Measurements from ENCODE around the gene FBXO41.

Gene FBXO41

GRCh38 chr2:73265298-73266060, 18.8 kb downstream of the FBXO41 start:
- Histone ChIP-seq H2BK5ac (ENCODE audit: low read depth, low read length, poor library complexity) (no peak overlapping the region), H3K9me3 (ENCODE audit: insufficient read depth, low read depth, low read length) (peaks cover 4% of the 10 kb centered on the region), H3K18ac (ENCODE audit: low read length) (no peak overlapping the region), H2AK5ac (ENCODE audit: low read length) (no peak overlapping the region), H4K12ac (ENCODE audit: low read depth, low read length) (no peak overlapping the region), H4K91ac (ENCODE audit: low read depth, low read length) (no peak overlapping the region), H3K79me1 (ENCODE audit: low read length) (no peaks in the 10 kb centered on the region), H3K9ac (ENCODE audit: low read length) (no peak overlapping the region), H3K4me1 (ENCODE audit: control insufficient read depth in 1 of 2, insufficient read depth in 2 of 2, low read length in 2 of 2) (peaks cover 8 to 22% of the 10 kb centered on the region in 2 experiments), H3K27ac (ENCODE audit: low read depth, low read length) (no peak overlapping the region), H3K4me3 (ENCODE audit: low read depth, low read length) (no peak overlapping the region), H3K36me3 (ENCODE audit: control insufficient read depth in 1 of 2, insufficient read depth in 2 of 2, low read length in 2 of 2) (no peaks in the 10 kb centered on the region), H4K8ac (ENCODE audit: low read depth, low read length) (no peak overlapping the region), H3K14ac (ENCODE audit: low read length) (no peak overlapping the region), H2AFZ (ENCODE audit: insufficient read depth, low read length, poor library complexity) (no peak overlapping the region), H3K79me2 (ENCODE audit: control insufficient read depth, insufficient read depth, low read length, poor library complexity) (no peaks in the 10 kb centered on the region), H3K23ac (ENCODE audit: low read length) (no peak overlapping the region), H3K4me2 (ENCODE audit: low read length) (no peak overlapping the region), H3K27me3 (ENCODE audit: insufficient read depth, low read length) (peaks cover 25% of the 10 kb centered on the region), H2BK120ac (ENCODE audit: insufficient read depth, low read length, poor library complexity) (no peak overlapping the region), H3K4ac (ENCODE audit: low read depth, low read length) (no peak overlapping the region), H2BK12ac (ENCODE audit: low read length) (no peak overlapping the region)
- no peak for DNase-seq
- no CpG with 5 or more reads among the region's 28 CpGs for WGBS (ENCODE audit: extremely low coverage, insufficient coverage, insufficient read length)

DNA sequence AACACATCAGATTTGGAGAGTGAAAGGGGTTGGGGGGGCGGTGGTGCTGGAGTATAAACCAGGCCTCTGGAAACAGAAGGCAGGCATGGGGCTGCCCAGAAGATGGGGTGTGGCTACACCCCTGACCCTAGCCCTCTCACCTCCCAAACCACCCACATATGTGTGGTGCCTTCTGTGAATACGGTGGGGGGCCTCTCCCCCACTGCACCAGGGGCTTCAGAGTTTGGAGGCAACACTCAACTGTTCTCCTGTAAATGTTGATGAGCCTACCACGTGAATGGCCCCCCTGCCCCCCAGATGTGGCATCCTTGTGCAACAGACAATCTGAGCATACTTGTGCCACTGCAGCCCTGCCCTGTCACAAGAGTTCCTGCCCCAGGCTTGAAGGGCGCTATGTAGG, 19.5 kb downstream of the FBXO41 start:
- Histone ChIP-seq H2AFZ (ENCODE audit: insufficient read depth, low read length, poor library complexity) (no peak overlapping the region), H3K9ac (ENCODE audit: low read length) (no peak overlapping the region), H3K4me1 (ENCODE audit: control insufficient read depth in 1 of 2, insufficient read depth in 2 of 2, low read length in 2 of 2) (peaks cover 8 to 22% of the 10 kb centered on the region in 2 experiments), H3K36me3 (ENCODE audit: control insufficient read depth in 1 of 2, insufficient read depth in 2 of 2, low read length in 2 of 2) (no peaks in the 10 kb centered on the region), H3K9me3 (ENCODE audit: insufficient read depth, low read depth, low read length) (peaks cover 4% of the 10 kb centered on the region), H2AK5ac (ENCODE audit: low read length) (no peak overlapping the region), H3K23ac (ENCODE audit: low read length) (no peak overlapping the region), H3K4me2 (ENCODE audit: low read length) (no peak overlapping the region), H3K27ac (ENCODE audit: low read depth, low read length) (no peak overlapping the region), H3K27me3 (ENCODE audit: insufficient read depth, low read length) (peaks cover 19% of the 10 kb centered on the region), H4K12ac (ENCODE audit: low read depth, low read length) (no peak overlapping the region), H2BK120ac (ENCODE audit: insufficient read depth, low read length, poor library complexity) (no peak overlapping the region), H3K4me3 (ENCODE audit: low read depth, low read length) (no peak overlapping the region), H3K4ac (ENCODE audit: low read depth, low read length) (no peak overlapping the region), H3K18ac (ENCODE audit: low read length) (no peak overlapping the region), H3K79me2 (ENCODE audit: control insufficient read depth, insufficient read depth, low read length, poor library complexity) (no peaks in the 10 kb centered on the region), H2BK5ac (ENCODE audit: low read depth, low read length, poor library complexity) (no peak overlapping the region), H3K79me1 (ENCODE audit: low read length) (no peaks in the 10 kb centered on the region), H4K8ac (ENCODE audit: low read depth, low read length) (no peak overlapping the region), H3K14ac (ENCODE audit: low read length) (no peak overlapping the region), H2BK12ac (ENCODE audit: low read length) (no peak overlapping the region), H4K91ac (ENCODE audit: low read depth, low read length) (no peak overlapping the region)
- DNase-seq = no peak
- WGBS (ENCODE audit: extremely low coverage, insufficient coverage, insufficient read length) = no CpG with 5 or more reads among the region's 4 CpGs

DNA sequence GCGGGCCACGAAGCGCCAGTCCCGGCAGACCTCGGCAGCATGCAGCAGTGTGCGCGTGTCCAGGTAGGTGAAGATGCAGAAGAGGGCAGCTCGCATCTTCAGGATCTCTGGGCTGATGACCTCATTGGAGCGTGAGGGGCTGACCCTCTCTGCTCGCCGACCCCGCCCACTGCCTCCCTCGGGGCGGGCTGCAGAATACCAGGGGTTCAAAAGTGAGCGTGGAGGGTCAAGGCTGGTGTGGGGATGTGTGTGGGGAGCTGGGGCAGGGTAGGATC, 20.0 kb downstream of the FBXO41 start:
- Histone ChIP-seq H3K4me1 (ENCODE audit: control insufficient read depth in 1 of 2, insufficient read depth in 2 of 2, low read length in 2 of 2) (peaks cover 8 to 17% of the 10 kb centered on the region in 2 experiments), H3K9me3 (ENCODE audit: insufficient read depth, low read depth, low read length) (peaks cover 4% of the 10 kb centered on the region)
- WGBS (ENCODE audit: extremely low coverage, insufficient coverage, insufficient read length) = no CpG with 5 or more reads among the region's 15 CpGs

DNA sequence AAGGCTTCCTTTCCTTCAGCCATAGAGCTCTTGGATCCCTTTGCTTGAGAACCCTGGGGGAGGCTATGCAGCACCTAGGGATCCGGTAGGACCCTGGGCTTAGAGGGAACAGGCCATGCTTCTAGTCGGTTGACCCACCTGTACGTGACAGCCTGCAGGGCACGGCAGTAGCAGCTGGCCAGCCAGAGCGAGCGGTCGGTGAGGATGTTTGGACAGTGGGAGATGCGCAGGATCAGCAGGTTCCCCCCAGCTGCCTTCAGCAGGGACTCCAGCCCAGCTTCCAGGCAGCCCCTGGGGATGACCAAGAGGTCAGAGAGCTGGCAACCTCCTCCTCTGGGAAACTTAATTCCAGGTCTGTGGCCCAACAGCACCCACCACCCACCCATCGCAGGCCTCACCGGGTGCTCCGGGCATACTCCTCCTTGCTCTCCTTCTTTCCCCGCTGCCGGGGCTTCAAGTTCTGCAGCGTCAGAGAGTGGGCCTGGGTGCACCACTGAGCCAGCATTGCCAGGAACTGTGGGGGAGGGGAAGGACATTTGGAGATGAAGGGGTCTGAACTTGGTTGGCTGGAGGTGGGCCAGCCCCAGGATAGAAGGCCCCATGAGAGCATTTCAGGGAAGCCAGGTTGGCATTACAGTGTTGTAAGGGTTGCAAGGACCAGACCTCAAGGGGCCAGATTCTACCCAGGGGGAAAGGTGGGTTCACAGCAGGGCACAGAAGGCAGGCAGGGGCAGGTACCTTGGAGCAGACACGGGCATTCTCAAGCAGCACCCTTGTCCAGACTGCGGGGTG, 20.5 kb downstream of the FBXO41 start:
- no peak overlapping the region for H4K8ac ChIP-seq (ENCODE audit: low read depth, low read length)
- no peak overlapping the region for H3K14ac ChIP-seq (ENCODE audit: low read length)
- H4K12ac ChIP-seq (ENCODE audit: low read depth, low read length) = no peak overlapping the region
- H3K9me3 ChIP-seq (ENCODE audit: insufficient read depth, low read depth, low read length) = peaks cover 4% of the 10 kb centered on the region
- no peak overlapping the region for H4K91ac ChIP-seq (ENCODE audit: low read depth, low read length)
- no peak overlapping the region for H2BK12ac ChIP-seq (ENCODE audit: low read length)
- no peak overlapping the region for H2AFZ ChIP-seq (ENCODE audit: insufficient read depth, low read length, poor library complexity)
- WGBS (ENCODE audit: extremely low coverage, insufficient coverage, insufficient read length) = no CpG with 5 or more reads among the region's 16 CpGs
- no peak overlapping the region for H3K9ac ChIP-seq (ENCODE audit: low read length)
- H3K27ac ChIP-seq (ENCODE audit: low read depth, low read length) = no peak overlapping the region
- no peak overlapping the region for H3K4ac ChIP-seq (ENCODE audit: low read depth, low read length)
- no peak overlapping the region for H3K4me3 ChIP-seq (ENCODE audit: low read depth, low read length)
- H2BK120ac ChIP-seq (ENCODE audit: insufficient read depth, low read length, poor library complexity) = no peak overlapping the region
- no peaks in the 10 kb centered on the region for H3K79me1 ChIP-seq (ENCODE audit: low read length)
- peaks cover 9% of the 10 kb centered on the region for H3K27me3 ChIP-seq (ENCODE audit: insufficient read depth, low read length)
- H3K36me3 ChIP-seq (ENCODE audit: control insufficient read depth in 1 of 2, insufficient read depth in 2 of 2, low read length in 2 of 2) = no peaks in the 10 kb centered on the region
- H3K23ac ChIP-seq (ENCODE audit: low read length) = no peak overlapping the region
- no peaks in the 10 kb centered on the region for H3K79me2 ChIP-seq (ENCODE audit: control insufficient read depth, insufficient read depth, low read length, poor library complexity)
- no peak overlapping the region for H2BK5ac ChIP-seq (ENCODE audit: low read depth, low read length, poor library complexity)
- H3K4me1 ChIP-seq (ENCODE audit: control insufficient read depth in 1 of 2, insufficient read depth in 2 of 2, low read length in 2 of 2) = peaks cover 7 to 13% of the 10 kb centered on the region in 2 experiments
- H3K4me2 ChIP-seq (ENCODE audit: low read length) = no peak overlapping the region
- DNase-seq = no peak
- no peak overlapping the region for H2AK5ac ChIP-seq (ENCODE audit: low read length)
- no peak overlapping the region for H3K18ac ChIP-seq (ENCODE audit: low read length)

More for the DNA sequence above, 20.0 kb downstream of the FBXO41 start:
- Histone ChIP-seq H3K23ac (ENCODE audit: low read length) (no peak overlapping the region), H2AFZ (ENCODE audit: insufficient read depth, low read length, poor library complexity) (no peak overlapping the region), H4K12ac (ENCODE audit: low read depth, low read length) (no peak overlapping the region), H2BK120ac (ENCODE audit: insufficient read depth, low read length, poor library complexity) (no peak overlapping the region), H3K14ac (ENCODE audit: low read length) (no peak overlapping the region), H4K8ac (ENCODE audit: low read depth, low read length) (no peak overlapping the region), H2BK12ac (ENCODE audit: low read length) (no peak overlapping the region), H3K36me3 (ENCODE audit: control insufficient read depth in 1 of 2, insufficient read depth in 2 of 2, low read length in 2 of 2) (no peaks in the 10 kb centered on the region), H4K91ac (ENCODE audit: low read depth, low read length) (no peak overlapping the region), H3K4me3 (ENCODE audit: low read depth, low read length) (no peak overlapping the region), H3K27me3 (ENCODE audit: insufficient read depth, low read length) (peaks cover 14% of the 10 kb centered on the region), H3K79me2 (ENCODE audit: control insufficient read depth, insufficient read depth, low read length, poor library complexity) (no peaks in the 10 kb centered on the region), H2BK5ac (ENCODE audit: low read depth, low read length, poor library complexity) (no peak overlapping the region), H3K79me1 (ENCODE audit: low read length) (no peaks in the 10 kb centered on the region), H3K27ac (ENCODE audit: low read depth, low read length) (no peak overlapping the region), H3K9ac (ENCODE audit: low read length) (no peak overlapping the region), H2AK5ac (ENCODE audit: low read length) (no peak overlapping the region), H3K4me2 (ENCODE audit: low read length) (no peak overlapping the region), H3K4ac (ENCODE audit: low read depth, low read length) (no peak overlapping the region), H3K18ac (ENCODE audit: low read length) (no peak overlapping the region)
- no peak for DNase-seq
